ENCODE results near the gene PPA2.

GRCh38 chr4:105504744-105505143 is 30.9 kb upstream of the PPA2 start:
- TF ChIP-seq CTCF (IDR thresholded peaks at IDR 0.05): no peak
- no peak for TF ChIP-seq POLR2A (IDR thresholded peaks at IDR 0.05)

Measured in thyroid gland (tissue), 4 donors.